Stimulated activated naive B cell treated with anti-CD40 and anti-IgM and Interleukin-4, amounts not matched to agents 10 μg/mL and 1 μg/mL and 100 μg/mL, for 72 hours (primary cell): ENCODE data around the gene LLCFC1.
A peak's percentile ranks its signal among the peaks of the same experiment; 100 is the strongest.

Experiments
- ATAC-seq, 2 donors: fragments of 150-1000 bp; cut with Tn5 transposase; replicated peaks; 2 replicates each; pipeline ENCODE4 v1.10.0; 2021; ENCODE audit warnings: moderate library complexity in 1 of 2
- DNase-seq: peaks from one replicate; pipeline ENCODE4 v3.0.0; 2021
- H3K27ac Mint-ChIP-seq: one replicate; pipeline ENCODE4 v1.8.0; 2022; ENCODE audit warnings: mild to moderate bottlenecking, mixed read lengths
- H3K27me3 Mint-ChIP-seq, 2 donors: one replicate each; pipeline ENCODE4 v1.8.0; 2022; ENCODE audit warnings: mixed read lengths in 2 of 2
- H3K36me3 Mint-ChIP-seq, 2 donors: one replicate each; pipeline ENCODE4 v1.8.0; 2022; ENCODE audit warnings: mixed read lengths in 2 of 2, mild to moderate bottlenecking in 1 of 2
- H3K4me1 Mint-ChIP-seq, 2 donors: one replicate each; pipeline ENCODE4 v1.8.0; 2022; ENCODE audit warnings: mixed read lengths in 2 of 2, mild to moderate bottlenecking in 1 of 2
- H3K4me3 Mint-ChIP-seq, 2 donors: one replicate each; pipeline ENCODE4 v1.8.0; 2022; ENCODE audit warnings: mild to moderate bottlenecking in 2 of 2, mixed read lengths in 2 of 2, moderate library complexity in 1 of 2
- H3K9me3 Mint-ChIP-seq, 2 donors: one replicate each; pipeline ENCODE4 v1.8.0; 2022; ENCODE audit warnings: mixed read lengths in 2 of 2, mild to moderate bottlenecking in 1 of 2

The LLCFC1 gene

DNA sequence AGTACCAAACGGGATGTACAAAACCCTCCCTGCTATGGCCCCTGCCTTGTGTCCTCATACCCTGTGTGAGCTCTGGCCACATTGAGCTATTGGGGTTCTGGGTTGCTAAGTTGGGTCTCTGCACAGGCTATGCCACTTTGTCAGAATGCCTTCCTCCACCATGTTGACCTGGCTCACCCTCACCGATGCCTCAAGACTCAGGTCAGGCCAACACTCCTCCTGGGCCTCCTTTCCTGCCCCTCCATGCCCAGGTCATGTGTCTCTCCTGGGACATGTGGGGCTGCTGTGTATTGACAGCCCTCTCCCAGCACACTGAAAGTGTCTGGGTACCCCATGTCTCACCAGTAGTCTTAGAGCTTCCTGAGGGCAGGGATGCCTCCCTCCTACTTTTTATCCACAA lies 20.4 kb upstream of the LLCFC1 start:
- Mint-ChIP-seq H3K36me3 (no peaks in the 10 kb centered on the region), H3K4me3 (no peak overlapping the region)

DNA sequence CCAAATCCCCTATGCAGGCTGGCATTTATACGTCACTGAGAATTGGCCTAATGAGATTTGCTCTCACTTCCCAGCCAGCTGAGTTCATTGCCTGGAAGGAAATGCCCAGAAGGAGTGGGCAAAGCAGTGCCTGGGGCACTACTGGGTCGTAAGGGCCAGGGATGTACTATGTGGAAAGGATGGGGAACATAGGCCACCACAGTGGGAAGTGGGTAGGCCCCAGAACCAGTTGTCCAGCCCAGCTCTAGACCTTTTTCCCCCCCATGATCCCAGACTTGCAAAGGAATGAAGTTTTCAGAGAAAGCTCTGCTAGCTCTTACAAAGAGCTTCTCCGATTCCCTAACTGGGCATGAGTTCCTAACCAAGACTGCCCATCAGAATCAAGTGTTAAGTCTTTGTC lies 19.6 kb upstream of the LLCFC1 start:
- no peak for DNase-seq
- ATAC-seq = no peak
- Mint-ChIP-seq H3K9me3 (no peaks in the 10 kb centered on the region), H3K36me3 (no peaks in the 10 kb centered on the region), H3K27ac (no peak overlapping the region), H3K4me1 (no peaks in the 10 kb centered on the region), H3K4me3 (no peak overlapping the region), H3K27me3 (peaks cover 8 to 10% of the 10 kb centered on the region in 2 donors)

More for the DNA sequence above, 20.4 kb upstream of the LLCFC1 start:
- no peak overlapping the region for H3K27ac Mint-ChIP-seq
- no peaks in the 10 kb centered on the region for H3K4me1 Mint-ChIP-seq
- DNase-seq (no peak), ATAC-seq (no peak)
- H3K9me3 Mint-ChIP-seq = no peaks in the 10 kb centered on the region
- H3K27me3 Mint-ChIP-seq = peaks cover 11 to 18% of the 10 kb centered on the region in 2 donors

DNA sequence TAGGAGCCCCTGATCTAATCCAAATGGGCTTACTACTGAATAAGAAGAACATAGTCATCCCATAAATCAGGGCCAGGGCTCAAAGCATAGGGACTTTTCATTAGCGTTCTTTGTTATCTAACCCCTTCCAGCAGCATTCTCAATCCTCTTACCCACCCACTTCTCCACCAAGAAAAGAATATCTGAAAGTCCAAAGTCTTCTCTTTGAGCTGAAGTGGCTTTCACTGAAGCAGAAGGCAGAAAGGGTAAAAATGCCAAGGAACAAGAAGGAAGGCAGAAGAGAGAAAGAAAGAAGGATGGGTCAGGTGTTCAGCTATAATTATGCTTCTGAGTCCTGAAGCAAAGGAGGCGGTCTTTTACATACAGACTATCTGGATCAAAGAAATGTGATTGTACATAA lies 15.9 kb upstream of the LLCFC1 start:
- Mint-ChIP-seq H3K27ac (no peak overlapping the region), H3K9me3 (peaks cover 4 to 6% of the 10 kb centered on the region in 2 donors), H3K36me3 (no peaks in the 10 kb centered on the region), H3K4me1 (peaks cover 17 to 22% of the 10 kb centered on the region in 2 donors), H3K4me3 (no peak overlapping the region), H3K27me3 (peaks cover 0 to 1% of the 10 kb centered on the region in 2 donors)
- no peak for DNase-seq
- ATAC-seq = no peak

DNA sequence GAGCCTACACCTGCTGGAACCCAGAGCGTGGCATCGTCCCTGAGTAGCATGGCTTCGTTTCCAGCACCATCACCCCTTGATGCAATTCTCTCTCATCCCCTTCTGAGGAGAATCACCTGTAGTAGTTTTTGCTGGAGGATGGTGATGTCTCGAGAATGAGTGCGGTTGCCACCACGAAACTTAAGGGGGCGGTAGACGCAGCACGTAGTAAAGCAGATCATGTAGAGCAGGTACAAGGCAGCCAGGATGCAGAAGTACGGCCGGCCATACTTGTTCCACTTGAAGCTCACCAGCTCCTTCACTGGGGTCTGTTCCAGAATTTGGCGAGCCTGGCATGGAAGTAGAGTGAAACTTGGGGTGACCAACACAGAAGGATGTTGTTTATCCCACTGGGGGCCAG lies 13.9 kb upstream of the LLCFC1 start:
- H3K27me3 Mint-ChIP-seq = no peaks in the 10 kb centered on the region
- no peaks in the 10 kb centered on the region for H3K36me3 Mint-ChIP-seq
- no peak for ATAC-seq
- DNase-seq = no peak
- peaks cover 4 to 6% of the 10 kb centered on the region in 2 donors for H3K9me3 Mint-ChIP-seq
- no peak overlapping the region for H3K4me3 Mint-ChIP-seq
- H3K4me1 Mint-ChIP-seq = peaks cover 17 to 24% of the 10 kb centered on the region in 2 donors
- no peak overlapping the region for H3K27ac Mint-ChIP-seq

DNA sequence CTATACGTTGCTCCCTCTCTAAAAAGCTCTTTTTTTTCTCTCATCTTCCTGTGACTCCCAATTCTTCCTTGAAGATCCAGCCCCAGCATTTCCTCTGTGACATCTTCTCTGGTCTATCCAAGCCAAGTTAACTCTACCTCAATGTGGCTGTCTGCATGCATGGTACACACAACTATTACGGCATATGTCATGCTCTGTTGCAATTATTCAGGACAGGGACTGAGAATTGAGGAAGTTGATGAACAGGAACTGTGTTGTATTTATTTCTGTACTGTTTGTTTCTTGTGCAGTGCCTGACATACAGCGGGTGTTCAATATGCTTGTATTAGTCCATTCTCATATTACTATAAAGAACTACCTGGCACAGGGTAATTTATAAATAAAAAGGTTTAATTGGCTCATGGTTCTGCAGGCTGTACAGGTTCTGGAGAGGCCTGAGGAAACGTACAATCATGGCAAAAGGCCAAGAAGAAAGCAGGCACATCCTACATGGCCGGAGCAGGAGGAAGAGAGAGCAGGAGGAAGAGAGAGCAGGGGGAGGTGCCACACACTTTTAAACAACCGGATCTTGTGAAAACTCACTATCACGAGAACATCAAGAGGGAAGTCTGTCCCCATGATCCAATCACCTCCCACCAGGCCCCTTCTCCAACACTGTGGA lies 12.1 kb upstream of the LLCFC1 start:
- ATAC-seq (peak; percentile 84 to 93), DNase-seq (no peak)
- no peaks in the 10 kb centered on the region for H3K36me3 Mint-ChIP-seq
- H3K27me3 Mint-ChIP-seq = no peaks in the 10 kb centered on the region
- peak overlapping the region in 1 of 2 donors; percentile 48 for H3K4me3 Mint-ChIP-seq
- peaks cover 17 to 24% of the 10 kb centered on the region in 2 donors for H3K4me1 Mint-ChIP-seq
- no peak overlapping the region for H3K27ac Mint-ChIP-seq
- peaks cover 4 to 6% of the 10 kb centered on the region in 2 donors for H3K9me3 Mint-ChIP-seq

DNA sequence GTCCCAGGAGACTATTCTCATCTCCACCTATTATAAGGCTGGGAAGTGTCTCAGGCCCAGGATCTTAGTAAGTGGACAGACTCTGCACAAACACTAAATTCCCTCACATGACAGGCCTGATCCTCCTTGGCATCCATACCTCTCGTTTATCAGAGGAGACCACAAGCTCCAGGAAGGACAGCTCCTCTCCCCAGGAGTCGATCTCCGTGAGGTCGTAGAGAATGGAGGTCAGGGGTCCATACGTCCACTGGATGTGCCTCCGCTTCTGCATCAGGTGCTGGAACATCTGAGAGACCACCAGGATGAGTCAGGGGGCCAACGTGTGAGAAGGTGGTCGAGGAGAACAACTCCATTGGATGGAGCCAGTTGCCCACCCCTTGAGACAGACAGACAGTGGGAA lies 11.3 kb upstream of the LLCFC1 start:
- DNase-seq = no peak
- no peak for ATAC-seq
- Mint-ChIP-seq H3K4me3 (no peak overlapping the region), H3K27ac (no peak overlapping the region), H3K36me3 (no peaks in the 10 kb centered on the region), H3K27me3 (no peaks in the 10 kb centered on the region), H3K4me1 (peaks cover 17 to 24% of the 10 kb centered on the region in 2 donors), H3K9me3 (peaks cover 4 to 6% of the 10 kb centered on the region in 2 donors)

DNA sequence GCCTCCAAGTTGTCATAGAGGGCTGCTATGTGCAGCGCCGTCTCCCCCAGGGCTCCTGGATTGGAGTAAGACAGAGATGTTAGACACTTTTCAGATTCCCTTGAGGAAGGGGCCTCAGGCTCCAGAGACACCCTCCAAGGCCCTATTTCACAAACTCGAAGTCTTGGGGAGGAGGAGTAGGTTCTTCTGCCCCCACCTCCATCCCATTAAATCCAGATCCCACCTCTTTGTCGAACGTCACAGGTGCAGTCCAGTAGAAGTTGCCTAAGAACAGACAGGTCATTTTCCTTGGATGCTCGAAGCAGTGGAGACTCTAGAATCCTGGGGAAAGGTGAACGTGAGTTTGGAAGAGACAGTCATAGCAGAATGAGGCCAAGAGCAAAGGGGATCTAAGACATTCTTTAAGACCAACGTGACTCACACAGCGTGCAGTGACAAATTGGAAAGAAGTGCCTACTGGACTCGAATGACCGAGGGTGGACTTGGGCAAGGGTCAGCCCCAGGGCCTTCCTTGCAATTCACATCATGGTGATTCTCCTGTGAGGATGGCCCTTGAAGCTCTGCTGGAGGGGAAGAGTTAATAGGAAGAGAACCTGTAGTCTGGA lies 9.1 kb upstream of the LLCFC1 start:
- peaks cover 17 to 24% of the 10 kb centered on the region in 2 donors for H3K4me1 Mint-ChIP-seq
- no peak overlapping the region for H3K27ac Mint-ChIP-seq
- no peak for DNase-seq
- peaks cover 0 to 5% of the 10 kb centered on the region in 2 donors for H3K27me3 Mint-ChIP-seq
- H3K36me3 Mint-ChIP-seq = no peaks in the 10 kb centered on the region
- ATAC-seq = no peak
- no peak overlapping the region for H3K4me3 Mint-ChIP-seq
- H3K9me3 Mint-ChIP-seq = peaks cover 4 to 6% of the 10 kb centered on the region in 2 donors

DNA sequence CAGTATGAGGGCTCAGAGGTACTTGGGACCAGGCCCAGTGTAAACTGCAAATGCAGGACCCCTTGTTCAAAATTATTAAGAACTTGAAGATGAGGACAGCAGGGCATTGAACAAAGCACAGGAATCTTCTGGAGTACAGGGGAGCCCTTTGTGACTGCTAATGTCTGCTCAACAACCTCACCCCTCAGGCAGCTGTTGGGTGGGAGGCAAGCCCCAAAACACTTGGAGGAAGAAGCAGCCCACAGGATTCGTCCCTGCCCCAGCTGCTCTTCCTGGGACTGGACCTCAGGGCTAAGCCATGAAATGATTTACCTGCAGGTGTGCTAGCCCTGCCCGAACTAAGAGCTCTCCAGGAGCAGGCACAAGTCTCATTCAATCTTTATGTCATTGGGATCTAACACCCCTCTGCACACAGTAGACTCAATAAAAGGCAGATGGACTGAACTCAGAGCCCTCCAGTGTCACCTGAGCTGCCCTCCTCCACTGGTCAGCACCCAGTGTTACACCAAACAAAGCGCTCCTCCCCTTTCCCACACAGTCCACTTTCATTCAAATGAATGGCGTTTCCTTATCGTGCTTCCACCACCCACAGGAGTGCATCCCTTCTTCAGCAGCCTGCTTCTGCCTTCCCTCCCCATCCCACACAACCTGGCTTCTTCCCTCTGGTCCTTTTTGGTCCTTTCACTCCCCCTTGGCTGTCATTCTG lies 6.7 kb upstream of the LLCFC1 start:
- Mint-ChIP-seq H3K27me3 (peaks cover 0 to 9% of the 10 kb centered on the region in 2 donors), H3K9me3 (peaks cover 0 to 3% of the 10 kb centered on the region in 2 donors), H3K4me3 (no peak overlapping the region), H3K4me1 (peaks cover 6 to 10% of the 10 kb centered on the region in 2 donors), H3K36me3 (no peaks in the 10 kb centered on the region), H3K27ac (no peak overlapping the region)
- ATAC-seq (no peak), DNase-seq (no peak)

DNA sequence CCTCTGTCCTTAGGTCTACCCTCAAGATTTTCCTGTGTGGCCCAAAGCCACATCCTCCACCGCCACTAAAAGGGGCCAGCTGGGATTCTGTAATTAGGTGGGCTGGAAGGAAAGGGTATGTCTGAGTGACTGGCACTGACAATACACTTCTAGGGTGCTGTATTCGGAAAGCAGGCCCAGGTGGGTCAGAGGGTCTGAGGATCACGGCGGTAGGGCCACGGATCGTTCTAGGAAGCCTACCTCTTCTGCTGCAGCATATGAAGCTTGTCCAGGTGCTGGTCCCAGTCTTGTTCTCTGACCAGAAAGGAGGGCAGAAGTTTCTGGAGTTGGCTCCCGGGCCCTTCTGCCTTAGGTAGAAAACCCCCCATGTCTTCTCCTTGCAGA lies 6.2 kb upstream of the LLCFC1 start:
- H3K36me3 Mint-ChIP-seq = no peaks in the 10 kb centered on the region
- H3K4me3 Mint-ChIP-seq = no peak overlapping the region
- no peaks in the 10 kb centered on the region for H3K9me3 Mint-ChIP-seq
- peaks cover 2 to 5% of the 10 kb centered on the region in 2 donors for H3K4me1 Mint-ChIP-seq
- DNase-seq = no peak
- H3K27ac Mint-ChIP-seq = no peak overlapping the region
- H3K27me3 Mint-ChIP-seq = peaks cover 0 to 9% of the 10 kb centered on the region in 2 donors
- no peak for ATAC-seq

DNA sequence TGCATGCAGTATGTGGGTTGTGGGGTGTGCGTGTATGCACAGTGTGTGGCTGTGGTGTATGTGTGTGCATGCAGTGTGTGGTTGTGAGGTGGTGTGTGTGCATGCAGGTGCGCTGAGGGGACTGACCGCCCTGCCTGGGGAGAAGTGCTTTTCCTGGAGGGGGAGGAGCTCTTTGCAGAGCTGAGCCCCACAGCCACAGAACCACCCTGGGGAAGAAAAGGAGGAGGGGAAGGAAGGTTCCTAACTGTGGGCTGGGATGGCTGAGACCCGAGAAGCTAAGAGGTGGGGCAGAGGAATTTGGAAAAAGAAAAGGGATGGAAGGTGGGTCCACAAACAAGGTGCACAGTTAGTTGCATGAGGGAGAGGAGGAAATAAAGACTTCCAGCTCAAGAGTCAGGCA lies 5.7 kb upstream of the LLCFC1 start, which contains the start of gene TRPV5:
TSS of gene TRPV5 (minus strand) at position 123 of the 400 bp plus-strand sequence. CDS start 287 bp downstream, outside the sequence.
- DNase-seq = no peak
- Mint-ChIP-seq H3K27ac (no peak within 1 kb of the TSS), H3K36me3 (no peaks in the 10 kb centered on the region), H3K4me1 (no peaks in the 10 kb centered on the region), H3K27me3 (peaks cover 0 to 9% of the 10 kb centered on the region in 2 donors), H3K9me3 (no peaks in the 10 kb centered on the region), H3K4me3 (no peak within 1 kb of the TSS)
- no peak for ATAC-seq

DNA sequence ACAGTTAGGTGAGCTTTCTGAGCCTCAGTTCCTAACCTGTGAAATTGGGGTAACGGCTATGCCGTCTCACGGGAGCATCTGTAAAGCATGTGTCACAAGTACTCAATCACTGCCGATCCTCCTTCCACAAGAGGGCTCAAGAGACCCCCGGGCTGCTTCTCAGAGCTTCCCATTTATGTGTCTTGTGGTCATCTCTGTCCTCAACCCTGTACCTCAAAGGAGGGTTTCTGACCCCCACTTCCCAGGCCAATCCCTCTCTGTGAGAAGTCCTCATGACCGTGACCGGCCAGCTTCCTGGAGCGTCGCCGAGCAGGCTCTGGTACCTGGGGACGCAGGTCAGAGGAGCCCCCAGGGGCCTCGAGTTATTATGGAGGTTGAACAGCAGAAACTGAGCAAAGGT lies 5.2 kb upstream of the LLCFC1 start:
- Mint-ChIP-seq H3K36me3 (no peaks in the 10 kb centered on the region), H3K4me3 (no peak overlapping the region), H3K27me3 (peaks cover 0 to 9% of the 10 kb centered on the region in 2 donors), H3K9me3 (no peaks in the 10 kb centered on the region), H3K27ac (no peak overlapping the region), H3K4me1 (no peaks in the 10 kb centered on the region)
- no peak for ATAC-seq
- DNase-seq = no peak

DNA sequence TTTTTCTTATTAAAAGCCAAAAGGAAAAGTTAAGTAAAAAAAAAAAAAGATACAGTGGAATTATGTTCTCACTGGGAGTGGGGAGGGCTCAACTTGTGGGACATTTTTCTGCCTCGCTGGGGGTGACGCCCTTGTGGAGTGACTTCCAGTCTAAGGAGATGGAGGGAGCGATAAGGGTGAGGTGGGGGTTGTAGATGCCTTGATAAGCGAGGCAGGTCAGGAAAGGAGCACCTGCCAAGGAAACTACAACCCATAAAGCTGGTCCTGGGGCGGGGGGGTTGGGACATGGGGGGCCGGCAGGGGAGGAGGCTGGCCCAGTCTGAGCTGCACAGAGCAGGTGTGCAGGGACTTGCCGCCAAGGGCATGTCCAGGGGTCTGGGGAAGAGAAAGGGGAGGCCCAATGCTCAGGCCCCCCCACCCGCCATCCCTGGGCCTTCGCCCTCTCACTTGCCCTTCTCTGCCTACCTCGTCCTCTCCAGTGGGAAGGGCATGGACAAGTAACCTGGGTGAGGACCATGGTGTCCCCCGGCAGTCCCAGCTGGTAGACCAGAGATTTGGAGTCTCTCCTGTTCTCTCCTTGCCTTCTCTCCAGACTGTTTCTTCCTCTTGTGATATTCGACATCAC lies 3.2 kb upstream of the LLCFC1 start:
- H3K27me3 Mint-ChIP-seq = peaks cover 2 to 13% of the 10 kb centered on the region in 2 donors
- H3K36me3 Mint-ChIP-seq = no peaks in the 10 kb centered on the region
- DNase-seq (no peak), ATAC-seq (no peak)
- no peaks in the 10 kb centered on the region for H3K4me1 Mint-ChIP-seq
- no peak overlapping the region for H3K4me3 Mint-ChIP-seq
- no peak overlapping the region for H3K27ac Mint-ChIP-seq
- no peaks in the 10 kb centered on the region for H3K9me3 Mint-ChIP-seq

DNA sequence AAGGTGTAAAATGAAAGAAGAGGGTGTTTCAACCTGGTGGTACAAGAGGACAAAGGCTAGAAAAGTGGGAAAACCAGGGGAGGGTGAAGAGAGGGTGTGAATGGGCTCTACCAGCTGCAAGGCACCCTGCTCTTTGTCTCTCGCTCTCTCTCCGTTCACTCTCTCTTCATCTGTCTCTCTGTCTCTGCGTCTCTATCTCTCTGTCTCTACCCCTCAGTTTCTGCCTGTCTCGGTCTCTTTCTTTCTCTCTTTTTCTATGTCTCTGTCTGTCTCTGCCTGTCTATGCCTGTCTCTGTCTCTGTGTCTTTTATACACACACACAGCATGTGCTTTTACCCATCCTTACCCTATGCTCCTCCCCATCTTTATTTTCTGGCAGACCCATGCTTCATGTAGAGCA lies 673 bp upstream of the LLCFC1 start:
- Mint-ChIP-seq H3K4me1 (no peaks in the 10 kb centered on the region), H3K27me3 (peaks cover 26 to 30% of the 10 kb centered on the region in 2 donors)

DNA sequence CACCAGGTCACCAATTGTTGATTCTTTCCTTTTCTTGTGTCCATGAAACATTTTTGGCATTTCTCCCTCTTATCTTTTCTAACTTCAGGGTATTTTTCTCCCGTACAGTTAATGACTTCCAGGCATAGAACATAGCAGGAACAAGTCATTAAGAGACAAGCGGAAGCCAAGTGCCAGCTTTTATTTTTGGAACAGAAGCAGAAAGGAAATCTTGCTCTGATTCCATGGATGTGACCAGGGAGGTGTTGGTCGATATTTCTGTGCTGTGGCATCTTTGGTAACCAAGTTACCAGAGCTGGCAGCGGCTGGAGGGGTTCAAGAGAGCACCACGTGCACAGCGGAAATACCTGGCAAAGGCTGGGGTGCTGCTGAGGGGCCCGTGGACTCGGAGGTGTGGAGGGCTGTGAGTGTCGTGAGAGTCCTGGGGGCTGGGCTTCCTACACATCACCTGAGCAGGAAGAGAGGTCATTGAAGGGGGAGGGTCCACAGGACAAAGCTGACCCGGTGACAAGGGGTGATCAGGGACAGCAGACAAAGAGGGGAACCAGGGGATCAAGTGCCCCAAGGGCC lies 1.8 kb downstream of the LLCFC1 start:
- no peak for ATAC-seq
- Mint-ChIP-seq H3K27me3 (peaks cover 30 to 36% of the 10 kb centered on the region in 2 donors), H3K9me3 (no peaks in the 10 kb centered on the region), H3K4me3 (no peak overlapping the region), H3K27ac (no peak overlapping the region), H3K36me3 (no peaks in the 10 kb centered on the region), H3K4me1 (no peaks in the 10 kb centered on the region)
- DNase-seq = no peak

More for the DNA sequence above, 673 bp upstream of the LLCFC1 start:
- Mint-ChIP-seq H3K9me3 (no peaks in the 10 kb centered on the region), H3K27ac (no peak overlapping the region), H3K36me3 (no peaks in the 10 kb centered on the region), H3K4me3 (no peak overlapping the region)
- ATAC-seq = no peak
- no peak for DNase-seq
